ENCODE results near the gene PRKN. TPM values are rescaled to one million over a fixed set of nuclear protein-coding genes. Genes with fewer than 3 reads are reported as not detected.
A peak's percentile ranks its signal among the peaks of the same experiment; 100 is the strongest.

The PRKN gene
- 0.63 and 0.93 TPM in 2 replicates for total RNA-seq

- DNase-seq (ENCODE audit: extremely low read depth, low read depth, low spot score) = peak; percentile 68
Measured at GRCh38 chr6:162727322-162728182, at the start of gene PRKN, which contains the start of gene PACRG. Gene PRKN (minus strand): TSS chr6:162727766. Gene PACRG (plus strand): TSS chr6:162727974.

DNA sequence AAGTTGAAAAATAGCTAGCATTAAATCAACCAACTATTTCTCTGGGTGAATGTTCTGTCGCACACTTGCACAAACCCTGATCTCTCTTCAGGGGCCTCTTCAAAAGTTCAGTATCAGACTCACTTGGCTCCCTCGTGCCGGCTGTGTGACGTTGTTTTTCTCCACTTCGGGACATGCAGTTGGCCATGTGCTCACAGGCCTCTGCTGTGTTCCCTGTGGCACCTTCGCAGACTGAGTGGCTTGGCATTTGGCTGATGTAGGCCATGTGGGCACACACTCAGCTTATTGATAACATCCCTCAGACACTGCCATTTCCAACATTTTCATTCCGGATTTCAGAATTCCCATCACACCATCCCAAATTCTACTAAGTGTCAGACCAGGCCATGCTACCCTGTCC lies 49.5 kb upstream of the PRKN start:
- no peak for DNase-seq (ENCODE audit: extremely low read depth, low read depth, low spot score)

DNA sequence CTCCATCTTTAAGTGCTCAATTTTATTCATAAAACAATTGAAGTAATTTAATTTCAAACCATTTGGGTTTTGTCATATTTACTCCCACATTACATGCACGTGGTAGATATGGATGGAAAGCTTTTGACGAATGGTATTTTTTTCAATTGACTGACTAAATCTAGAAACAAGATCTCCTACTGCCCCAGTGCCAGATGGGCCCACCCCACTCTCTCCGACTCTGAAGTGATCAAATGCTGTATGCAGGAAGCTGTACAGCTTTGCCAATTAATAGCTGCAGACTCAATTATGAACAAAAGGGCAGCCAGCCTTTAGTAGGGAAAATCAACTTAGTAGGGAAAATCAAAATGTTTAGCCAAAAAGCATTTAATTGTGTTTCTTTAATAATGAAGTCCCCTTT lies 46.4 kb upstream of the PRKN start:
- no peak for DNase-seq (ENCODE audit: extremely low read depth, low read depth, low spot score)

GRCh38 chr6:162772466-162772865 lies 44.9 kb upstream of the PRKN start:
- no peak for DNase-seq (ENCODE audit: extremely low read depth, low read depth, low spot score)

- DNase-seq (ENCODE audit: extremely low read depth, low read depth, low spot score) = no peak
Measured at GRCh38 chr6:162770955-162771354, 43.4 kb upstream of the PRKN start.

- DNase-seq (ENCODE audit: extremely low read depth, low read depth, low spot score) = no peak
Measured at GRCh38 chr6:162770136-162770535, 42.6 kb upstream of the PRKN start.

DNA sequence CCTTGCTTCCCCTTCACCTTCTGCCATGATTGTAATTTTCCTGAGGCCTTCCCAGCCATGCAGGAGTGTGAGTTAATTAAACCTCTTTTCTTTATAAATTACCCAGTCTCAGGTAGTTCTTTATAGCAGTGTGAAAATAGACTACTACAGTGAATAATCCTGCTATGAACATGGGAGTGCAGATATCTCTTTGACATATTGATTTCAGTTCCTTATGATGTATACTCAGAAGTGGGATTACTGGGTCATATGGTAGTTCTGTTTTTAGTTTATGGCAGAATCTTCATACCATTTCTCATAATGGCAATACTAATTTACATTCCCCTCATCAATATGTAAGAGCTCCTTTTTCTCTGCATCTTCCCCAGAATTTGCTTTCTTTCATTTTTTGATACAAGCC lies 26.2 kb upstream of the PRKN start:
- DNase-seq (ENCODE audit: extremely low read depth, low read depth, low spot score) = no peak

DNA sequence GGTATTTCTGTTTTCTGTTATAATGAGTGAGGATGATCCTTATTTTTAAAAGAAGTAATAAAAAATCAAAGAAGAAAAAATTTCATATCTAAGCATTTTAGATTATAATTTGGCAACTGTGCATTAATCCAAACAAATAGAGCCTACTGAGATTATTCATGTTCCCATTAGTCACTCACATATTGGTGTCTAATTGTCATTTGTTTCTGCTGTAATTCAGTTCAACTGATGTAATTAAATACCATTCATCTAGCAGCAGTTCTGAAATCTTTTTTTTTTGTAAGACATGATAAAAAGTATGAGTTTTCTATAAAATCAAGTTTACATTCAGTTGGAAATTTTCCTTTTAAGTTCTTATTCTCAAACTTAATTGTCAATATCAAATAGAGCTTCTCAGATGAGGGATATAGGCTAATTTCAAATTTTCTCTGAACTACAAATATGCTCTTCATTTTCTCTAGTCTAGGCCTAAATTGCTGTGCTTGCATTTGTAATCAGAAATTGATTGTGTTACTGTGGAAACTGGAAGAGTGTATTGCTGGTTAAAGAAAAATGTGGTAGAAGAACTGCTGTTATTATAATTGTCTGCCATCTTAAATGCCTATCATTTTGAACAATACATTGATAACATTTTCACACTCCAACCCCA lies 23.8 kb upstream of the PRKN start:
- no peak for DNase-seq (ENCODE audit: extremely low read depth, low read depth, low spot score)

- no peak for DNase-seq (ENCODE audit: extremely low read depth, low read depth, low spot score)
Measured at GRCh38 chr6:162750776-162751175, 23.2 kb upstream of the PRKN start.

DNA sequence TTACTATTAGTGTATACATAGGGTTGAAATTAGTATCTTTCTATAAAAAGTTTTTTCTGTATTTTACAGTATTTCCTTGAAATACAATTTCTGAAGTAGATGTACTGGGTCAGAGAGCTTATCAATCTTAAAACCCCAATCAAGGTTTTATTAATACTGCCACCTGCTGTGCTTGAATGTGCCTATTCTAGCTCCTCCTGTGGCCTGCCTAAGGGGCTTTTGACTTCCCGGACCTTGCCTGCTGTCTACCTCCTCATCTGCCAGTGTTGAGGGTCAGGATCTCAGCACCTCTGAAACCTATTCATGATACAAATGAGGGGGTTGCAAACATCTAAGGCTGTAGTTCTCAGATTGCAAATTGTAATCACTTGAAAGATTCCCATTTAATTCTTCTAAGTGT lies 9.4 kb upstream of the PRKN start:
- no peak for DNase-seq (ENCODE audit: extremely low read depth, low read depth, low spot score)

DNA sequence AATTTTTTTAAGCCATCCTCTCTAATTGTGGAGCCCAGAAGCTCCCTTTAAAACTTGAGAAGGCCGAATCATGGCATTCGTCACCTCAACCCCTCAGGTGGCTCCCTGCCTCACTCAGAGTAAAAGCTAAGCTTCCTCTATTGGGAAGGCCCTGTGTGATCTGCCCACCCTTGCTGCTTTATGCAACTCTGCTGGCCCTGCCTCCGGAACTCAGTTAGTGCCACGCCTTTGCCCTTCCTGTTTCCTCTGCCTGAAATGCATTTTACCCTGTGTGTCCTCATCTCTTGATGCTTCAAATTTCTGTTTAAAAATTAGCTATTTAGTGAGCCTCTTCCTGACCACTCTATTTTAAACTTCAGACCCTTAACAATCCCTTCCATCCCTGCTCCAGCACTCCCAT lies 5.9 kb upstream of the PRKN start:
- no peak for DNase-seq (ENCODE audit: extremely low read depth, low read depth, low spot score)

DNA sequence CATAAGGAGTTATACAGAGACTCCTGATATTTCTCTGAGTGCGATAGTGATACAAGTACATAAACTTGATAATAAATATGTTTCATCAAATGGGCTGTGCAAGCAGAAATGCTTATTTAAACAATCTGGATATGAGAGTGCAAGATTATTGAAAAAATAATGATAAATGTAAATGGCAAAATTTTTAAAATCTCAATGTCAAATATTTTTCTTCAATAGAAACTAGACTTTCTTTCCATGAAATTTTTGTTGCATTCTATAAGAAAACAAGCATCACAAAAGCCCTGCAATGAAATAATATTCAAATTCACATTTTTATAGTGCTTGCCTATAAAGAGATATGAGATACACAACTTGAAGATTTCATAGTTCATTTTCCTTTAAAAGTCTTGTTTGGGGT lies 2.9 kb upstream of the PRKN start:
- no peak for DNase-seq (ENCODE audit: extremely low read depth, low read depth, low spot score)

- no peak for DNase-seq (ENCODE audit: extremely low read depth, low read depth, low spot score)
Measured at GRCh38 chr6:162728706-162729105, 1.1 kb upstream of the PRKN start.

DNA sequence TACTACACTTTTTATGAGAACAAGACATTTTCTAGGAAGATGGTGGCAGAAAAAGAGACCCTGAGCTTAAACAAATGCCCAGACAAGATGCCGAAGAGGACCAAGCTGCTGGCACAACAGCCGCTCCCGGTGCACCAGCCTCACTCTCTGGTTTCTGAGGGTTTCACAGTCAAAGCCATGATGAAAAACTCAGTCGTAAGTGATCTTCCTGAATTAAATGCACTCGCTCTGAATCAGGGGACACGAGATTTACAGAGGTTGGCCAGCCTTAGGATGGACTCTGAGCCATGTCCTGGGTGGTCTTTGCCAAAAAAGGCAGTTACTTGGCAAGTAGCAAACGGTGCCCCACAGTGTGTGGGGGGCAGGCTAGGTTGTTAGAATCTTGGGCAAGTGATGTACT lies 631 bp upstream of the PRKN start:
- DNase-seq (ENCODE audit: extremely low read depth, low read depth, low spot score) = no peak

DNA sequence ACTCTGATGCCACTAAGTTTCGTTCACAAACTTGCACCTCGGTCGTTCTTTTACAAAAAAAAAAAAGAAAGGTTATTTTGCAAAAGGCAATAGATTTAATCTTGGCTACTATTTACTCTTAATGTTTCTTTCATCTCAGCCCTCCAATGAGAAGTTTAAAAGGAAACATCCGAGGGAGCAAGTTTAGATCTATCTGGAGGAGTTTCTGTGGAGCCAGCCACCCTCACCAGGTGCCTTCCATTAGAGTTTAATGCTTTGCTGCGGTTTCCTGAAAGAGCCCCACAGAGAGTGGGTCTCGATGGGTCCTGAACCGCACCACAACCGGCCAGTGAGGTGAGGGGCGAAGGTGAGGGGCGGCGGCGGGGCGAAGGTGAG lies 632 bp downstream of the PRKN start:
- DNase-seq (ENCODE audit: extremely low read depth, low read depth, low spot score) = no peak

DNA sequence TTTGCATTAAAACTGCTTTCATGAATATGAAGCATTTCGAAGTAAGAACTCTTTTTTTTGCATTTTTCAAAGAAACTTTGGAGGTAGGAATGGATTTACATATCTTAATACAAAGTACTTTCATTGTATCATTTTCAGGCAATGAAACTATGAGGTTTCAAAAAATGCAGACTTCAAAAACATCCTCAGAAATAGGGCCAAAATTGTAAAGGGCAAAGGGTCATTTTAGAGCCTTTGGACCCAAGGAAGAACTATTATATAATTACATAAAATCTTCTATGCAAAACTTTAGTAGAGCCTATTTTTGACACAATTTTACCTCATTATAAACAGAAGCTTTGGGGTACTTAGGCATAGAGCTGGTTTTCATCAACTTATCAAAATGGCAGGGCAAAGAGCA lies 4.9 kb downstream of the PRKN start:
- DNase-seq (ENCODE audit: extremely low read depth, low read depth, low spot score) = no peak

DNA sequence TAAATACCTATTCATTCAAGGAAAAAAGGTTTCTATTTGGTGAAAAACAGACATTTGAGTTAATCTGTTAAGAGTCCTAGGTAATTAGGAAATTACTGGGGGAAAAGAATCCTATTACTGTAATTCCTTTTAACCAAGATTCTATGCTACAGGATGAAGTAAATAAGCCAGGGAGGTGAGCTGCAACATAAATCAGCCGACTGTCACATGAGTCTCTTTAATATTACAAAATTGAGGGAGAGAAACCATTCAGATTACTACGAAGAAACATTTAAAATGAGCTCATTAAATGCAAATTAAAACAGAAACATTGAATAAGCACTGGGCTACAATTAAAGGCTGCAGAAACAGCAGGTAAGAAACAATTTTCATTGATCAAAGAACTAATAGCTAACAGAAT lies 5.3 kb downstream of the PRKN start:
- no peak for DNase-seq (ENCODE audit: extremely low read depth, low read depth, low spot score)

GRCh38 chr6:162721404-162721687 lies 6.2 kb downstream of the PRKN start:
- DNase-seq (ENCODE audit: extremely low read depth, low read depth, low spot score) = no peak

- DNase-seq (ENCODE audit: extremely low read depth, low read depth, low spot score) = no peak
Measured at GRCh38 chr6:162719528-162719927, 8.0 kb downstream of the PRKN start.

- no peak for DNase-seq (ENCODE audit: extremely low read depth, low read depth, low spot score)
Measured at GRCh38 chr6:162715601-162716000, 12.0 kb downstream of the PRKN start.

GRCh38 chr6:162713974-162714780 lies 13.4 kb downstream of the PRKN start:
- DNase-seq (ENCODE audit: extremely low read depth, low read depth, low spot score) = no peak

GRCh38 chr6:162712694-162713093 lies 14.9 kb downstream of the PRKN start:
- DNase-seq (ENCODE audit: extremely low read depth, low read depth, low spot score) = no peak

Measured in glomerular endothelial cell (primary cell).